Psoas muscle (tissue), 8 donors: ENCODE results near the gene PWWP2B. TPM values are rescaled to one million over a fixed set of nuclear protein-coding genes. Genes with fewer than 3 reads are reported as not detected.

Experiments used
- ATAC-seq, 4 donors: fragments of 200-7000 bp; cut with Tn5 transposase; one replicate each; pipeline ENCODE4 v1.9.1; 2020; ENCODE audit warnings: moderate library complexity in 3 of 4, mild to moderate bottlenecking in 2 of 4
- DNase-seq, 2 donors: peaks; one replicate each; pipeline ENCODE4 v3.0.0-alpha.2; 2020
- H3K27ac ChIP-seq: fragments of 200-600 bp; one replicate; pipeline ENCODE4 v1.8.0; 2022
- H3K27me3 ChIP-seq, 3 donors: fragments of 200-600 bp in 1 of 3; one replicate each; pipeline versions ENCODE4 v1.6.1 to v1.8.0; 2013 to 2022; ENCODE audit warnings: low read length in 2 of 3, mild to moderate bottlenecking in 2 of 3, moderate library complexity in 1 of 3; ENCODE audit not compliant: insufficient read depth in 3 of 3
- H3K36me3 ChIP-seq, 2 donors: fragments of 200-600 bp in 1 of 2; one replicate each; pipeline versions ENCODE4 v1.6.1 to v1.8.0; 2013 to 2022; ENCODE audit warnings: low read depth in 1 of 2, mild to moderate bottlenecking in 1 of 2, moderate library complexity in 1 of 2; ENCODE audit not compliant: insufficient read depth in 1 of 2
- H3K4me1 ChIP-seq: fragments of 200-600 bp; one replicate; pipeline ENCODE4 v1.8.0; 2022
- H3K4me3 ChIP-seq: fragments of 200-600 bp; one replicate; pipeline ENCODE4 v1.8.0; 2022; ENCODE audit warnings: mild to moderate bottlenecking
- H3K9me3 ChIP-seq: fragments of 200-600 bp; one replicate; pipeline ENCODE4 v1.8.0; 2022
- CTCF ChIP-seq: fragments of 200-600 bp; IDR thresholded peaks from one replicate; pipeline ENCODE4 v1.8.0; 2022; ENCODE audit warnings: antibody characterized with exemption
- WGBS, 3 donors: extraction: QIAGEN DNeasy Blood & Tissue Kit; methylation state at CpG; one replicate each; pipeline versions ENCODE4 v1.1.6 to v1.1.7; 2013; 5-methylcytosine and 5-hydroxymethylcytosine counted together
- intact Hi-C, 2 donors: fragments of 100-400 bp; cut with DNase I; formaldehyde crosslinking; loops; one replicate each; pipeline versions ENCODE4 v1.11.0 to v1.14.2; 2022
- polyA plus RNA-seq, 3 donors: library from polyadenylated mRNA; stranded (reverse); fragments of 200-250 nt; gene quantifications; one replicate each; pipeline ENCODE4 v1.2.3, GENCODE V29; 2013
- total RNA-seq, 4 donors: library from RNA; stranded (reverse); fragmentation: NEBNext Ultra II Directional in 2 of 4; extraction: Animal tissue kit (Norgen Biotek cat#: 25700) in 2 of 4; gene quantifications; one replicate each; pipeline versions ENCODE4 v1.2.1 to v1.2.4, GENCODE V29; 2021 to 2023
- donor health status: healthy with polysubstance abuse.
- donor health status: DM: no; HTN: no; CAD: no; lungs with moderate emphysema.
- donor health status: Bipolar disorder and iron deficiency.
- donor health status: healthy.
- donor health status: DM: yes; HTN: yes; CAD: no.
- donor health status: DM: no; HTN: no; CAD: no.
- donor health status: DM: no; HTN: no; CAD: no.
- donor health status: DM: yes; HTN: yes; CAD: no.

The PWWP2B gene
- total and polyA plus RNA-seq, 7 donors, result 14.5 to 35.2 (median 22.2) TPM

GRCh38 chr10:132381741-132382140 lies 15.3 kb upstream of the PWWP2B start:
- Histone ChIP-seq H3K36me3 (no peaks in the 10 kb centered on the region), H3K27ac (no peak overlapping the region), H3K9me3 (no peaks in the 10 kb centered on the region), H3K4me1 (no peaks in the 10 kb centered on the region), H3K27me3 (no peaks in the 10 kb centered on the region), H3K4me3 (no peak overlapping the region)
- WGBS, 3 donors, result 76 to 78% (median 77%) methylated on average over 2 of the region's 2 CpGs
- intact Hi-C loops, result loop anchor here in 1 of 2 donors (5.0 kb wide), 1 partner anchor 196 kb away; no protein-coding TSS in a partner anchor
- DNase-seq (no peak), ATAC-seq (no peak)
- TF ChIP-seq CTCF, result no peak

GRCh38 chr10:132382231-132382922 lies 14.6 kb upstream of the PWWP2B start:
- Histone ChIP-seq H3K36me3 (no peaks in the 10 kb centered on the region), H3K27ac (no peak overlapping the region), H3K27me3 (no peaks in the 10 kb centered on the region), H3K9me3 (no peaks in the 10 kb centered on the region), H3K4me1 (no peaks in the 10 kb centered on the region), H3K4me3 (no peak overlapping the region)
- intact Hi-C loops, result loop anchor here in 1 of 2 donors (5.0 kb wide), 1 partner anchor 195 kb away; no protein-coding TSS in a partner anchor
- no peak for ATAC-seq
- TF ChIP-seq CTCF, result no peak
- DNase-seq, result peak in 1 of 2 donors; percentile 12
- WGBS, 3 donors, result 63 to 78% (median 65%) methylated on average over 16 of the region's 16 CpGs

GRCh38 chr10:132383101-132383500 lies 13.9 kb upstream of the PWWP2B start:
- Histone ChIP-seq H3K4me3 (no peak overlapping the region), H3K4me1 (no peaks in the 10 kb centered on the region), H3K36me3 (no peaks in the 10 kb centered on the region), H3K27ac (no peak overlapping the region), H3K27me3 (no peaks in the 10 kb centered on the region), H3K9me3 (no peaks in the 10 kb centered on the region)
- no peak for TF ChIP-seq CTCF
- intact Hi-C loops, result loop anchor here in 1 of 2 donors (5.0 kb wide), 1 partner anchor 194 kb away; no protein-coding TSS in a partner anchor
- 83 to 87% (median 87%) methylated on average over 8 of the region's 8 CpGs for WGBS, 3 donors
- ATAC-seq, result no peak
- peak; percentile 4 to 11 for DNase-seq

- H3K4me1 ChIP-seq, result no peaks in the 10 kb centered on the region
- H3K4me3 ChIP-seq, result no peak overlapping the region
- intact Hi-C loops, result loop anchor here in 1 of 2 donors (5.0 kb wide), 1 partner anchor 194 kb away; no protein-coding TSS in a partner anchor
- no peaks in the 10 kb centered on the region for H3K27me3 ChIP-seq
- H3K9me3 ChIP-seq, result no peaks in the 10 kb centered on the region
- ATAC-seq, result no peak
- TF ChIP-seq CTCF, result no peak
- no peak overlapping the region for H3K27ac ChIP-seq
- H3K36me3 ChIP-seq, result no peaks in the 10 kb centered on the region
- DNase-seq, result peak; percentile 3 to 38
- 70 to 75% (median 74%) methylated on average over 13 of the region's 13 CpGs for WGBS, 3 donors
Measured at GRCh38 chr10:132383751-132384196, 13.2 kb upstream of the PWWP2B start.
